ENCODE data around the gene GAK.

Gene GAK

DNA sequence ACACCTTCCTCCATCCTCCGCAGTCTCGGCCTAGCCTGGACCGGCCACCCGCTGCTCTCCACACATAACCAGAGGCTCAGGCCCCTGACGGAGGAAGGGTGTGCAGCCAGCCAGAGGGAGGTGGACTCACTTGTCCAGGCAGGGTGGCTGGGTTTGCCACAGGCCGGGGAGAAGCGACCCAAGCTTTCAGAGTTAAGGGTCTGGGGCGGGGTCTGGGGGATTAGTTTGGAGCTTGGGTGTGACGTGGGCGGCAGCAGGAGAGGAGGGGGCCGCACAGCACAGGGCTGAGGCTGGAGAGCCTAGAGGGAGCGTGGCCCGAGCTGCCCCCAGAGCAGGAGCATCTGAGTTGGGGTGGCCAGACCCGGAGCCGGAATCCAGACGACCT is 83.8 kb downstream of the GAK start:
- no peak for DNase-seq (ENCODE audit: low spot score)

- DNase-seq (ENCODE audit: low spot score), result no peak
These were observed 86.3 kb downstream of the GAK start for GRCh38 chr4:845836-846251.

DNA sequence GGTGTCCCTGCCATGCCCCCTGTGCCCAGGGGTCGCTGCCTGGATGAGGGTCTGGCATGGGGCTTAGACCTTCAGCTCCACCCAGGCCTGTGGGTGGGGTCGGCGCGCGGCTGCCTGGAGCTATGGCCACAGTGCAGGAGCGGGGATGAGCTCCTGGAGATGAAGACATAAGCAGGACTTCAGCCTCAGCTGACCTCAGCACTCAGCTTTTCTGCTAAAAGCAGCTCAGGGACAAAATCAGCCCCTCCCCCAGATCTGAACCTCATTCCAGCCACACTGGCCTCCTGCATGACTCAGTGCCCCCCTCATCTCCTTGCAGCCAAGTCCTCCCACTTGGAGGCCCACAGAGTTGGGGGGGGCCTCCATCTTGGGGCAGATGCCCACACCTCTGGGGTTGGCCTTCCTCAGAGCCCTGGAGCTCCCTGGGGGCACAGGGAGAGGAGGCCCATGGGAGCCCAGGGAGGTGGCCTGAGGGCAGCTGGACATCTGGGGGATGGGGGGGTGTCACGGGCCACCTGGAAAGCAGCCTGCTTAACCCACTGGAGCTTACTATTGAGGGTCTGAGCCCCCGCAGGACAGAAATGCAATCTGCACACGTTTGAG is 86.8 kb downstream of the GAK start:
- DNase-seq (ENCODE audit: low spot score), result no peak

DNA sequence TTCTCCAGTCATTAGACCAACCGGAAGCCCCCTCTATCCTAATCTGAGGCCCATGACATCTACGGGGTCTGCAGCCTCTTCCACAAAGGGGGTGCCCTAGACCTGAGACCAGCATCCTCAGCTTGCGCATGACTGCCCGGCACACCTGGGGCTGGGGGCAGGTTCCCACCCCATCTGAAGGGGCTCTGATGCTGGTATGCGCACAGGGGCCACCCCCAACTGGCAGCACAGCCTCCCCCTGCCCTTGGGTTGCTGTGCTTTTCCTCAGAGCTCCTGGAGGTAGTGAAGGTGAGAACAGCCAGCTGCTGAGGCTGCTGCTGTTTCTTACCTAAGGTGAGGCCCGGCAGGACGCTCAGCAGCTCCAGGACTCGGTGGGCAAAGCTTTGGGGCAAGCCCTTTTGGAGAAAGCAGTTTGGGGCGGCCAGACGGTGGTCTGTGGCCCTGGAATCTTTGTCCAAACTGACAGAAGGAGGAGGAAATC is 87.3 kb downstream of the GAK start:
- no peak for DNase-seq (ENCODE audit: low spot score)

- DNase-seq (ENCODE audit: low spot score), result no peak
These were observed 92.3 kb downstream of the GAK start for GRCh38 chr4:839675-840443.

- DNase-seq (ENCODE audit: low spot score), result no peak
These were observed 94.3 kb downstream of the GAK start for GRCh38 chr4:837772-838171.

- no peak for DNase-seq (ENCODE audit: low spot score)
These were observed 95.3 kb downstream of the GAK start for GRCh38 chr4:836750-837301.

- DNase-seq (ENCODE audit: low spot score), result no peak
These were observed 96.1 kb downstream of the GAK start for GRCh38 chr4:836003-836511.

- DNase-seq (ENCODE audit: low spot score), result no peak
These were observed 96.7 kb downstream of the GAK start for GRCh38 chr4:835148-836002.

DNA sequence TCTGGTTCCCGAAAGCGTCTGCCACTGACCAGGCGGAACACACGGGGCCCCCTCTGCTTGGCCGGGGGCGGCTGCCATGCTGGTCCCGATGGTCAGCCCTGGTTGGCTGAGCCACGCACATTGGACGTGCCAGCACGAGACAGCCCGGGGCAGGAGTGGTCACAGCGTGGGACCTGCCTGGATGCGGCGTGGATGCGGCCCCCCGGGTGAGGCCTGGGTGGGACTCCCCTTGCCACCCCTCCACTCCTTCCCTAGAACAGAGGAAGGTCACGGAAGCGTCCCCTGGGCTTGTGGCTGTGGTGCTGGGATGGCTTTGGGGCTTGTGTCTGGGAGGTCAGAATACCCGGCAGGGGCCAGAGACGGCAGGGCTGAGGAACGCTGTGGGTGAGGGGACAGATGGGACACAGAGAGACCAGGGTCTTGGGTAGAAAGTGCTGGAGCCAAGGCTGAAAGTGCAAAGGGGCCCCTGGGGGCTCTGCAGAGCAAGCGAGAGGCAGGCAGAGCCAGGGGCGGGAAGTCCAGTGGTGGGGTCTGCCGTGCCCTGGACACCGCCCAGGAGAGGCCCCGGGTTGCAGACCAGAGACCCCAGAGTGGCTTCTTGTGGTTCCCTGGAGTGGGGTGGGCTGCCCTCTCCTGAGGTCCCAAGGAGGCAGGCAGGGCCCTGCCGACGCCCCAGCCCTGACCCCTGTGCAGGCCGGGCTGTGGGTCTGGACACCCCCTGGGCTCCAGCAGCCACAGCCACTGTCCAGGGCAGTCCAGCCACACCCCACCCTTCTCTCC is 97.6 kb downstream of the GAK start:
- DNase-seq (ENCODE audit: low spot score), result no peak

DNA sequence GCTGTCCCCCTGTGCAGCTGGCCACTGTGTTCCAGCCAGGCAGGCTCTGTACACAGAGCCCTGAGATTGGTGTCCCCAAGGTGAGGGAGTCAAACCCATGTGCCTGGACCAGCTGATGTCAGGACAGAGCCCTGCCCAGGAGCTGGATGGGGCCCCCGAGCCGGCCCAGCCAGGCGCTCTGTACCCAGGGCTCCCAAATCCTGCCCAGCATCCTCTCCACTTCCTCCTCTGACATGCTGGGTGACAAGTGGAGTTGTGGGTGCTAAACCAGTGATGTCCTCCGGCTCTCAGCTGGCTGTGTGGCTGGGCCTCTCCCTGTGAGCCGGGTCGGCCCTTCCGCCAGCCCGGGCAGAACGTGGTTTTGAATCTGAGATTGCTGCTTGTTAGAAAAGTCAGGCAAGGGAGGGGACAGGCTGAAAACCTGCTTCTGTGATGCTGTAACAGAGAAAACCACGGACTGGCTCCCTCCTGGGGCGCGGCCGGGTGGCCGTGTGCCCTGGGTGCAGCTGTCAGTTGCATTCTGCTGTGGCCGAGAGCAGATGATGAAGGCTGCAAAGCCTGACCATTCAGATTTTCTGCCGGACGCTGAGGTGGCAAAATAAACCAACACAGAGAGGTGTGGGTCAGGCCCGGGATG is 98.3 kb downstream of the GAK start:
- DNase-seq (ENCODE audit: low spot score), result no peak

- DNase-seq (ENCODE audit: low spot score), result no peak
These were observed 99.0 kb downstream of the GAK start for GRCh38 chr4:833156-833555.

GRCh38 chr4:832536-832935 is 99.6 kb downstream of the GAK start:
- no peak for DNase-seq (ENCODE audit: low spot score)

DNA sequence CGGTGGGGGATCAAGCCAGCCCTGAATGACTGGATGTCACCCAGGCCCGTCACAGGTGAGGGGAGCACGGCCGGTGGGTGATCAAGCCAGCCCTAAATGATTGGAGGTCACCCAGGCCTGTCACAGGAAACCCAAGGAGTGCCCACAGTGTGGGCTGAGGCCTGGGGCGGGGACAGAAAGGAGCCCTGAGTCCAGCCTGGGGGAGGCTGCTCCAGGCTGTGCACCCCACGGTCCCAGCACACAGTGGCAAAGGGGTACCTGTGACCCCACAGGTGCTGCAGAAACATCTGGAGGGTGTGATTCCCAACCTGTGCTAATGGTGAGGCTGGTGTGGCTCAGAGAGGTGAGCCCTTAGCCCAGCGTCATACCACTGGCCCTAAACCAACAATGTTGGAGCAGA is 100.0 kb downstream of the GAK start:
- no peak for DNase-seq (ENCODE audit: low spot score)

DNA sequence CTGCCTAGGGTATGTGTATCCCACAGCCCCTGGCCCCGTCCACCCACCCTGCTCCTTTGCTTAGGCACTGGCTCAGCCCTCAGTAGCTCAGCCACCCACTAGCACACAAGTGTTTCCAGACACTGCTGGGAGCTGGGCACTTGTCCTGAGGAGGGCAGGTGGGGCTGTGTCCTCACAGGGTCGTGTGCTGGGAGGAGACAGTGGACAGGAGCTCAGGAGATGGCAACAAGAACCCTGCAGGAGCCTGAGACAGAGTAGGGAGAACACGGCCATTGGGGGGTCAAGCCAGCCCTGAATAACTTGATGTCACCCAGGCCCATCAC is 100.7 kb downstream of the GAK start:
- no peak for DNase-seq (ENCODE audit: low spot score)

DNA sequence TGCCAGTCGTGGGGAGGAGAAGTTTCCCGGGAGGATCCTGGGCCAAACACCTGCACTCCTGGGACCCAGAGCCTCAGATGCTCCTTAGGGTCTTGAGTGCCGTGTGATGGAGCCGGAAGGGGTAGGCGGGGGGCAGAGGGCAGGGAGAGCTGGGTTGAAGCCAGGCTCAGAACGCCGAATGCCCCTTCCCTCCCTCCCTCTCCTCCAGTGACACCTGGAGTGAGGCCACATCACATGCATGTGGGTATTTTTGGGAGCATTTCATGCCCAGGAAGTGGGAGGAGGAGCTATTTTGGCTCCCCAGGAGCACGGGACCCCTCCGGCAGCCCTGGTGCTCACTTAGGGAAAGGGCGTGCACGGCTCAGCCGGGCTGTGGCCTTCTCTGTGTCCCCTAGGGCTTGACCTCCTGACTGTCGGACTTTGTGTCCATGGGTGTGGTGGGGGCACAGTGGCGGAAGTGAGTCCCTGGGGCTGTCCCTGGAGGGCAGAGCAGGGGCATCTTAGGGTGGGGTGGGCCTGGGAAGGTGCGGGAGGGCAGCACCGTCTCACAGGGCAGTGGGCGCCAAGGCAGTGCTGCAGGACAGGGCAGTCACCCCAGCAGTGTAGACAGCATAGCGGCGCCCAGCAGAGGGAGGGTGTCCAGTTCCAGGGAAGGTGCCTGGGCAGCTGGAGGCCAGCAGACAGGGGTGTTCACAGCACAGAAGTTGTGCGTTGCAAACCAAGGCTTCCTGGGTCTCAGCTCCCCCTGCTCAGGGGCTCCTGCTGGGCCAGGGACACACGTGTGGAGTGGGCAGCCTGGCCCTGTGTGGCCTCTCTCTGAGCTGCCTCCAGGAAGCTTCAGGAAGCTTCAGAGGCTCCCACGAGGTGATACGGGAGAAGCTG is 101.3 kb downstream of the GAK start:
- DNase-seq (ENCODE audit: low spot score), result no peak

DNA sequence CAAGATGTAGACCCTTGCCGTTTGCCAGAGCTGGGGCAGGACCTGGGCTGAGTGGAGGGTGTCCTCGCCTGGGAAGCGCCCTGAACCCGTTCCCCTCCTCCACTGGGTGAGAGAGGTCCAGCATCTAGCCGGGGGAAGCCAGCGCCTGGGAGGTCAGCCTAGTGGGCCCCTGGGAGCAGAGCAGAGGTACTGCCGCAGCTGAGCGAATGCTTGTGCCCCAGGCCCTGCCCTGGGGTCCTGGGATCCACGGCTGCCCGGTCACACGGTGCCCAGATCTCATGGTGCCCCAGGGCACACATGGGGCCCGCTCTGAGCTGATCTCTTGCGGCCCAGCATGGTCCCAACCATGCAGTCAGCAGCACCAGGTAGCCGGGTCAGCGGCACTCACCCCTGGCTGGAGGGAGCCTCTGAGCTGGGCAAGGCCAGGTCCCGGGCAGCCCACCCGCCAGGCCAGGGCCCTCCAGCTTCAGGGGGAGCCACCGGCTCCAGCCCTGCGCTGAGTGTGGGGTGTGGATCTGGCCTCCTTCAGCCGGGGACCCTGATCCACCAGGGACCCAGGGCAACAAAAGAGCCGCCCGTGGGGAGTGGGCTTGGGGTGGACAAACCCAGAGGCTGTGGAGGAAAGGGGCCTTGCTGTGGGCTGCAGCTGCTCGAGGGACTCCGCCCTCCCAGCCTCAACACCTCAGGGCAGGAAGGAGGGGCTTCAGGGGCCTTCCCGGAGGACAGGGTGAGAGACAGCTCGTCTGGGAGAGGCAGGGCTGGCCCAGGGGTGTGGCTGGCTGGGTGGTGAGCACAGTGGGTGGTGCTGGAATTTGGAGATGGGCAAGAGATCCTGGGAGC is 102.1 kb downstream of the GAK start:
- no peak for DNase-seq (ENCODE audit: low spot score)

GRCh38 chr4:829291-829690 is 102.8 kb downstream of the GAK start:
- DNase-seq (ENCODE audit: low spot score), result no peak

- DNase-seq (ENCODE audit: low spot score), result no peak
These were observed 103.4 kb downstream of the GAK start for GRCh38 chr4:828641-829271.
